Motor neuron (in vitro differentiated cells): ENCODE results near the gene FKBP4. TPM values are rescaled to one million over a fixed set of nuclear protein-coding genes. Genes with fewer than 3 reads are reported as not detected.
A peak's percentile ranks its signal among the peaks of the same experiment; 100 is the strongest.

ENCODE experiments used
- ATAC-seq, 8 experiments: fragments of 200-7000 bp; cut with Tn5 transposase; replicated peaks in 6 of 8; 2 replicates each; pipeline ENCODE4 v1.8.0; 2021; ENCODE audit warnings: mild to moderate bottlenecking in 8 of 8, moderate library complexity in 8 of 8
- H3K27ac ChIP-seq, 2 donors: fragments of 250-450 bp; sonication (Bioruptor Pico); 2 replicates each; pipeline ENCODE4 v1.9.0; 2021; ENCODE audit warnings: antibody characterized with exemption in 2 of 2, mild to moderate bottlenecking in 2 of 2, moderate library complexity in 1 of 2
- H3K4me1 ChIP-seq, 2 donors: fragments of 250-450 bp; sonication (Bioruptor Pico); replicated peaks in 1 of 2; 2 replicates each; pipeline ENCODE4 v1.6.1; 2021; ENCODE audit warnings: antibody characterized with exemption in 2 of 2, mild to moderate bottlenecking in 2 of 2, moderate library complexity in 1 of 2
- H3K4me3 ChIP-seq, 5 donors: fragments of 250-450 bp; sonication (Bioruptor Pico); 2 replicates each; pipeline ENCODE4 v1.9.0; 2021; ENCODE audit warnings: antibody characterized with exemption in 5 of 5, mild to moderate bottlenecking in 5 of 5, moderate library complexity in 4 of 5
- WGBS, 10 experiments: fragments of 450-650 bp; shearing (Covaris generic); methylation state at CpG; one replicate each; pipeline ENCODE4 v1.0.0; 2022; 5-methylcytosine and 5-hydroxymethylcytosine counted together
- in situ Hi-C, 9 experiments: fragments of 400-800 bp; cut with MboI; loops; one replicate each; pipeline ENCODE4 v1.15.0; 2021; ENCODE audit warnings: low sequenced_read_pairs in 9 of 9, low pct_unique_long_range_greater_than_20kb in 2 of 9; ENCODE audit not compliant: unreplicated experiment in 9 of 9
- total RNA-seq, 8 experiments: library from RNA; unstranded; fragments of 300-600 nt; gene quantifications; 2 replicates each; pipeline versions ENCODE4 v1.2.3 to v1.2.4, GENCODE V29; 2022

The FKBP4 gene
- total RNA-seq, 8 experiments from 2014 or later = 45.3 to 127 (median 103) TPM

- Histone ChIP-seq H3K4me1 (peaks cover 10 to 13% of the 10 kb centered on the region in 2 donors), H3K4me3 (no peak overlapping the region), H3K27ac (no peak overlapping the region)
- 60 to 100% (median 78%) methylated on average over 2 to 12 of the region's 14 CpGs; no CpG with 5 or more reads in 4 of the 10 experiments for WGBS, 10 experiments
- no peak for ATAC-seq
- in situ Hi-C loops = loop anchor here in 1 of 9 experiments (25.0 kb wide), 1 partner anchor 210 kb away; no protein-coding TSS in a partner anchor
These were observed 32.1 kb downstream of the FKBP4 start for GRCh38 chr12:2826721-2827515.

GRCh38 chr12:2829275-2829674, 34.5 kb downstream of the FKBP4 start:
- ATAC-seq = no peak
- in situ Hi-C loops = loop anchor here in 1 of 9 experiments (25.0 kb wide), 1 partner anchor 208 kb away; no protein-coding TSS in a partner anchor
- WGBS, 10 experiments = 88 to 100% (median 97%) methylated on average over 1 to 6 of the region's 6 CpGs
- peaks cover 10 to 17% of the 10 kb centered on the region in 2 donors for H3K4me1 ChIP-seq
- H3K27ac ChIP-seq = no peak overlapping the region
- H3K4me3 ChIP-seq = no peak overlapping the region

- H3K4me1 ChIP-seq = peaks cover 12 to 16% of the 10 kb centered on the region in 2 donors
- ATAC-seq = no peak
- no peak overlapping the region for H3K4me3 ChIP-seq
- in situ Hi-C loops = loop anchor here in 1 of 9 experiments (25.0 kb wide), 1 partner anchor 205 kb away; no protein-coding TSS in a partner anchor
- no peak overlapping the region for H3K27ac ChIP-seq
- 50 to 100% (median 70%) methylated on average over 1 to 4 of the region's 6 CpGs; no CpG with 5 or more reads in 3 of the 10 experiments for WGBS, 10 experiments
These were observed 37.9 kb downstream of the FKBP4 start for GRCh38 chr12:2832550-2833127.

DNA sequence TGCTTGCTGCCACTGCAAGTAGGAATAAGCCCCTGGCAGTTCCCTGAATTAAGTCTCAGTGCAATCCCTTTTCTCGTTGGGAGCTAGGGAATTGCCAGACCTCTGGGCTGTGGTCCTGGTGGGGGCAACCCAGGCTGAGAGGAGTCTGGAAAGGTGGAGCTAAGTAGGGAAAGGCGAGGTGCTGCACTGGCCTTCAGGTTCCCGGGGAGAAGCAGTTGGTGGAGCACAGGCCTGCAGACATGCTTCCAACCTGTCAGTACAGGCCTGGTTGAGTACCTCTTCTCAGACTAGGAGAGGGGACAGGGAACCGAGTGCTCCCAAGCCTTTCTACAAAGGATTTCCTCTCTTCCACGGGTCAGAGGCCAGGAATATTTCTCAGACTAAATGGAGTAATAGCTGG, 38.6 kb downstream of the FKBP4 start:
- Histone ChIP-seq H3K4me1 (peaks cover 12 to 16% of the 10 kb centered on the region in 2 donors), H3K27ac (no peak overlapping the region), H3K4me3 (no peak overlapping the region)
- ATAC-seq = no peak
- in situ Hi-C loops = loop anchor here in 1 of 9 experiments (25.0 kb wide), 1 partner anchor 204 kb away; no protein-coding TSS in a partner anchor
- 34 to 81% (median 70%) methylated on average over 1 to 3 of the region's 5 CpGs; no CpG with 5 or more reads in 5 of the 10 experiments for WGBS, 10 experiments

GRCh38 chr12:2833810-2834209, 39.0 kb downstream of the FKBP4 start:
- H3K27ac ChIP-seq = no peak overlapping the region
- ATAC-seq = no peak

DNA sequence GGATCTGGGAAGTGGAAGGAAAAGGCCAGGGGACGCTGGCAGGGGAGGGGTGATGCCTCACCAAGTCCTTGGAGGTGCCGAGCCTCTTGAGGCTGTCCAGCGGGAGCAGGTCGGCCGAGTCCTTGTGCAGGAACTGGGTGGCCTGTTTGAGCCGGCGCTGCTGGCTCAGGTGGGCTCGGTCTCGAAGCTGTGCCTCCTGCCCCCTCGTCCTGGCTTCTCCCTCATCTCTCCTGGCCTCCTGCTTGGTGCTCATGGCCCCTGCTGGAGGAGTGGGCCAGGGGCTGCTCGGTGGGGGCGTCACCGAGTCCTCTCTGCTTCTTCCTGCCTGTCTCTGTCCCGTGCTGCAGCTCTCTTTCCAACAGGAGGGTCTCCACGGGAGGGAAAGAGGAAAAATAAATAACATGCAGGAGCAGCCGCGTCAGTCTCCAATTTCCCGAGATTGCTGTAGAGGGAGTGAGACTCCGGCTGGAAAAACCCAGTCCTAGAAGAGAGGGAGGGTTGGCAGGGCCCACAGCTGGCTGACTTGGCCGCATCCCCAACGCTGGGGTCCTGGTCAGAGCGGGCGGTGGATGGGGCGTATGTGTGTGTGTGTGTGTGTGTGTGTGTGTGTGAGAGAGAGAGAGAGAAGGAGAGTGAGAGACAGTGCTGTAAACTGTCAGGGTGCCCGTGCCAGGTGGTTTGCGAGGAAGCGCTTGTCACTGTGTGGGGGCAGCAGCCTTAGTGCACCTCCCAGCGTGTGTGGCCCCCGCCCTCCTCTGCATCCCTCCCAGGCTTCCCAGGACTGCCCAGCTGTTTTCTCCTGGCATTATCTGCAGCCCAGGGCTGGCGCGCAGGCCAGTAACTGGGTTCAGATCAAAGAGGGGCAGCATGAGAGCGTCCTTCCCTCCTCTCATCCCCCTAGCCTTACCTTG, 40.1 kb downstream of the FKBP4 start, which contains the start of gene NRIP2:
Gene NRIP2 (minus strand): TSS at position 455 of the 911 bp plus-strand sequence. CDS start 52 bp downstream, at position 403.
- Histone ChIP-seq H3K27ac (peak within 1 kb of the TSS in 1 of 2 donors; percentile 36), H3K4me3 (no peak within 1 kb of the TSS), H3K4me1 (peaks cover 12 to 16% of the 10 kb centered on the region in 2 donors)
- WGBS, 10 experiments = 0 to 70% (median 23%) methylated on average over 1 to 12 of the region's 32 CpGs; no CpG with 5 or more reads in 2 of the 10 experiments
- ATAC-seq = peak; percentile 73 to 98 (median 97)
- in situ Hi-C loops = loop anchor here in 1 of 9 experiments (25.0 kb wide), 1 partner anchor 202 kb away; no protein-coding TSS in a partner anchor

More at GRCh38 chr12:2833810-2834209, 39.0 kb downstream of the FKBP4 start:
- WGBS, 10 experiments = 73 to 100% (median 85%) methylated on average over 2 to 5 of the region's 9 CpGs; no CpG with 5 or more reads in 4 of the 10 experiments
- in situ Hi-C loops = loop anchor here in 1 of 9 experiments (25.0 kb wide), 1 partner anchor 203 kb away; no protein-coding TSS in a partner anchor
- H3K4me1 ChIP-seq = peaks cover 12 to 16% of the 10 kb centered on the region in 2 donors
- no peak overlapping the region for H3K4me3 ChIP-seq

DNA sequence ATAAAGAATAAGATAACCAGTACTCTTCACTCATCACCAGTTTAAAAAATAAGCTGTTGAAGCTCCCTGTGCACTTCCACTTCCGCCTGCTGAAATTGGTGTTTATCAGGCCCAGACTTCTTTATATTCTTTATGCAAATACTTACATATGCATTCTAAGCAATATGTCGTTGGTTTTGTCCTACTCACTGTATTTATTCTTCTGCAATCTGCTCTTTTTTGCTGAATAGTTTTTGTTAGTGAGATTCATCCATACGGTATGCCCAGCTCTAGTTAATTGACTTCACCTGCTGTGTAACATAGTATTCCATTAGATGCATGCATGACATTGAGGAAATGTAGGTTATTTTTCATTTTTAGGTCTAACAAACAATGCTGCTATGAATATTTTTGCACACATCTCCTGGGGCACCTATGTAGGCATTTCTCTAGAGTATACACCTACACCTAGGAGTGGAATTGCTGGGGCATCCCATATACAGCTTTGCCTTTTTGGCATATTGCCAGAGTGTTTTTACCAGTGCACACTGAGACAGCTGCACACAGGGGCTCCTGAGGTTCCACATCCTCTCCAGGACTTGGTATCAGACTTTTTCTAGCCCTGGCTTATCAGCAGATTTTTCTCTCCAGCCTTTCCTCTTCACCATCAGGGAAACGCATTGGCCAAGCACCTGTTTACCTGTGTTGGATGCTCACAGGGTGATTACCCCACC, 41.1 kb downstream of the FKBP4 start:
- Histone ChIP-seq H3K27ac (no peak overlapping the region), H3K4me1 (peaks cover 12 to 16% of the 10 kb centered on the region in 2 donors), H3K4me3 (no peak overlapping the region)
- in situ Hi-C loops = loop anchor here in 1 of 9 experiments (25.0 kb wide), 1 partner anchor 201 kb away; no protein-coding TSS in a partner anchor
- ATAC-seq = no peak
- 14 to 90% (median 69%) methylated on average over 1 to 4 of the region's 4 CpGs; no CpG with 5 or more reads in 1 of the 10 experiments for whole genome bisulfite sequencing, 10 experiments

- in situ Hi-C loops = loop anchor here in 1 of 9 experiments (25.0 kb wide), 1 partner anchor 201 kb away; no protein-coding TSS in a partner anchor
- WGBS, 10 experiments = 69 to 100% (median 91%) methylated on average over 1 to 7 of the region's 8 CpGs; no CpG with 5 or more reads in 3 of the 10 experiments
- Histone ChIP-seq H3K4me3 (no peak overlapping the region), H3K27ac (no peak overlapping the region), H3K4me1 (peaks cover 12 to 16% of the 10 kb centered on the region in 2 donors)
- no peak for ATAC-seq
These were observed 41.8 kb downstream of the FKBP4 start for GRCh38 chr12:2836574-2836973.

DNA sequence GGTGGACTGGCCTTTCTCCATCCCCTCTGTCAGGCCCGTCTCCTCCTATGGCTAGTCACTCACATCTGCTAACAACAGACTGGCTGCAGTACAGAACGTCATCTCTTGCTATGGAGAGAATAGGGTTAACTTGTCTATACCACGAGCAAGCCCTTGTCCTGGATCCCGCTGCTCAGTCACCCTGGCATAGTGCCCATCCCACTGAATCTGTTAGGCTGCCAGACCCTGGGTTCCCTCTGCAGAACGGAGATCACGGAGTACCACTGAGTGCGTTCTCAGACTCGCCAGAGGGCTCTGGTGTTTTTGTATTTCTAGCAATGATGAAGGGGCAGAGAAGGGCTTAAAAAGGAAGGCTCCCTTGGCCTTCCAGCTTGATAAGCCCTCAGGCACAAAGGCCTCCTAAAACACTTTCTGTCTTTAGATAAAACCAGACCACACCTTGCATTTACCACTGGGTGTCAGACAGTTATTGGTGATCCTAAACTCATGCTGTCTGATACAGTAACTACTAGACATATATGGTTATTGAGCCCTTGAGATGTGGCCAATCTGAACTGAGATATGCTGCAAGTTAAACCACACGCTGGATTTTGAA, 46.4 kb downstream of the FKBP4 start:
- no peak overlapping the region for H3K27ac ChIP-seq
- in situ Hi-C loops = loop anchor here in 1 of 9 experiments (25.0 kb wide), 1 partner anchor 196 kb away; no protein-coding TSS in a partner anchor
- H3K4me1 ChIP-seq = peaks cover 4 to 7% of the 10 kb centered on the region in 2 donors
- no peak for ATAC-seq
- WGBS, 10 experiments = 59 to 100% (median 78%) methylated on average over 1 to 6 of the region's 9 CpGs; no CpG with 5 or more reads in 3 of the 10 experiments
- H3K4me3 ChIP-seq = no peak overlapping the region

DNA sequence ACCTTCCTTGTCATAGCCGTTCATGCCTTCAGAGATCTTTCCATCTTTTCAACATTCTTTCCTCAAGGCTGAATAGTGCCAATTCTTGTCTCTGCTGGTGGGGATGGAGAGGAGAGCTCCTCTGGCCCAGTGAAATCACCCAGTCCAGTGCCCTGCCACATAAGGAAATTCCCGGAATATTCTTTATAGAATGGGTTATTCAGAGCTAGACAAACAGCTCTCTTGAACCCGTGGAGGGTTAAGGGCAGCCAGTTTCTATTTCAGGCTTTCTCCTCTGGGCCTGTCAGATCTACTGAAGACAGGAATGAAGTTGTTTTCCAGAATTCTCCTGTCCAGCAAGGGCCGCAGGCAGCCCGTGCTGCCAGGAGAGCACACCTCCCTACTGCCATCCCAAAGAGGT, 48.2 kb downstream of the FKBP4 start:
- Histone ChIP-seq H3K27ac (no peak overlapping the region), H3K4me1 (peaks cover 4 to 7% of the 10 kb centered on the region in 2 donors), H3K4me3 (no peak overlapping the region)
- ATAC-seq = no peak
- WGBS, 10 experiments = 63 to 100% (median 91%) methylated on average over 1 to 5 of the region's 5 CpGs; no CpG with 5 or more reads in 1 of the 10 experiments
- in situ Hi-C loops = loop anchor here in 1 of 9 experiments (25.0 kb wide), 1 partner anchor 194 kb away; no protein-coding TSS in a partner anchor

GRCh38 chr12:2844786-2845185, 50.0 kb downstream of the FKBP4 start:
- WGBS, 10 experiments = 60 to 100% (median 84%) methylated on average over 1 to 7 of the region's 9 CpGs; no CpG with 5 or more reads in 2 of the 10 experiments

More at GRCh38 chr12:2844786-2845185, 50.0 kb downstream of the FKBP4 start:
- in situ Hi-C loops = loop anchor here in 1 of 9 experiments (25.0 kb wide), 1 partner anchor 193 kb away; no protein-coding TSS in a partner anchor
- H3K27ac ChIP-seq = no peak overlapping the region
- H3K4me3 ChIP-seq = no peak overlapping the region
- ATAC-seq = no peak
- H3K4me1 ChIP-seq = peaks cover 6 to 7% of the 10 kb centered on the region in 2 donors
